Measurements from ENCODE around the gene PTGES3.

PTGES3 gene

DNA sequence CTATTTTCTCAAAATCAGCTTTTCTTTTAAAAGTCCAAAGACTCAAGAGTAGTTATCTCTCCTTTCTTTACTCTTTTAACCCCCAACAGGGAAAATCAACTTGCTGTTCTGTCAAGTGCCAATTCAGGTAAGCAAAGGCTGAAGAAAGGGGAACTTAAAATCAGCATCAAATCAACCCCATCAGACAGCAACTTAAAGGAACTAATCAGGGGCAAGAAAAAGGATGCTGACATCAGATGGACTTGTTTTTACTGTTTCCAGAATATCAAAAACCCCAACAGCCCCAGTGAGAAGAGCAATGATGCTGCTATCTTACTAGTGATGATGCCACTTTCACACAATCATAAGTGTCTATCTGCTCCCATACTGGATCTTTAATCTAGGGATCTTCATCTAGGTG is 61.4 kb downstream of the PTGES3 start:
- FAIRE-seq = no peak

DNA sequence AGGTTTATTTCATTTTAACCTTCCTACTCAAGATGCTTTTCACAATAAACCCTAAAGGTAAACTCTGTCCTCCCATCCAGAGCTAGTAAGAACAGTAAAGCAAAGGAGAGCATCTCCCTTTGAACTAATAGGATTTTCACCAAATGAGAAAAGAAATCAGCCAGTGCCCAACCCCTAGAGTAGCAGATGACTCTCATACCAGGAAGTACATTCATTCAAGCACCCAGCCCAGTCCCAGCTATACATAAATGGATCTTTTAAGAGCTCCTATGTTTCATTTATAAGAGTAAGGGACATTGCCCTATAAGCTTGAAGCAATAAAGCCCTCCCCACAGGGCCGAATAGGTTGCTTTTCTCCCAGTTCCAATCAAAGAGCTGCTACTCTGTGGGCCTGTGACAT is 65.5 kb downstream of the PTGES3 start:
- FAIRE-seq = no peak

DNA sequence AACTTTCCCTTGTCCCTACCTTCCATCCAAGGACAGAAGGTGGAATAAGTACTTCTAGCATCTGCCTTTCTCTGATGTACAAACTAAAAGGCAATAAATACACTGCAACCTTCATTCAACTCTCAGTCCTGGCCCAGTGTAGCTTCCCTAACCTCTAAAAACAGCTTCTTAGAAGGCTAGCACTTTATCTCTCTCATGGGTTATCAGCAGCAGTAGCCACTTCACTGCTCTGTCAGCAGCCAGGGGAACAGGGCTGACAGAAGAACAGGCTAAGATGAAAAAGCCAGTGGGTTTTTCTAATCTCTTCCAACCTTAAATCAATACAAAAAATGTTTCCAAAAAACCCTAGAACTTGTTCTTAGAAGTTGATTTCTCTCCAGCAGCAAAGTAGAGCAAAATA is 71.2 kb downstream of the PTGES3 start:
- no peak for FAIRE-seq

DNA sequence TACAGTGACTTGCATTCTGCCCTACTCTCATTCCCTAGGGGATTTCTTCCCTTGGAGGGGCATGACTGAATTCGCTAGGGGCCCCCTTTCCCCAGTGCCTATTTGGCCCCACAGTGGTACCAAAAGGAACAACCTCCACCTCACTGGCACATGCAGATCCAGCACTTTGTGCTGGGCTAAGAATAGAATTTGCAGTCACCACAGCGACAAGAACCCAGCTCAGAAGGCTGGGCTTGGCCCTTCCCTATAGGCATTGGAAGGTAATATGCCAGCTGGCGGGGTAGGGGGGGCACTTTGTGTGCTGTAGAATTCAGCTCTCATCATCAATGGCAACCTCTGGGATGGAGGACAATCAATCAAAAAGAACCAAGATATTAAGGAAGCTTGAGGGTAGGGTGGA is 71.8 kb downstream of the PTGES3 start:
- FAIRE-seq = no peak

DNA sequence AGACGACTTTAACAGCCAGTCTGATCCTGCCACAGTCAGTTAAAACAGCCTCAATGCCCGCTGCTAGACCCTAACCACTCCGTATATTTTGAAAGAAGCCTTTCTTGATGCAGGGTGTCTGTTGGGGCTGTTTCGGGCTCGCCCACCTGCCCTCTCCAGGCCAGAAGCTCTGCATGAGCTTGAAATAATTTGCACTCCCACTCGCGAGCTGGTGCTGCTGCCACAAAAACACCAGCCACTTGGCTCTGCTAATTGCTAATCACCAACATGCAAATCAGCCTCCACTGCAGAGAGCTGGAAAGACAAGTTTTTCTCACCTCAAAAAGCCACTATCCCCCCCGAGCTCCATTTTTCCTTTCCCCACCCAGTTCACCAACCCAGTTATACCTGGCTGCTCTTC is 73.5 kb downstream of the PTGES3 start:
- no peak for FAIRE-seq
